Measurements from ENCODE around the gene NOP9. TPM values are rescaled to one million over a fixed set of nuclear protein-coding genes. Genes with fewer than 3 reads are reported as not detected.
"Not testable (repeated sequence)": the region's sequence is repeated elsewhere in the genome, so short reads cannot be mapped to it uniquely, and the experiment has no call there.

The NOP9 gene
- total RNA-seq, 2 experiments from 2014 or later = 25.9 to 27.5 TPM

DNA sequence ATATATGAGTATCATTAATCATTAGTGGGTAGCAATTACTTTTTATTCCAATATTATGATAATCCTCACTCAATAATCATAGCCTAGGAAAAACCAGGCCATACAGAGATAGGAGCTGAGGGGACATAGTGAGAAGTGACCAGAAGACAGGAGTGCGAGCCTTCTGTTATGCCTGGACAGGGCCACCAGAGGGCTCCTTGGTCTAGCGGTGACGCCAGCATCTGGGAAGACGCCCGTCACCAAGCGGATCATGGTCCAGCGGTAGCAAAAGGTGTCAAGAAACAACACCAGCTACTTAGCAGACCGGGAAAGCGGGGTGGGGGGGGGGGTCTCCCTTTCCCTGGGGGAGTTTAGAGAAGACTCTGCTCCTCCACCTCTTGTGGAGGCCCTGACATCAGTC, 28.3 kb downstream of the NOP9 start:
- POLR2A ChIA-PET; H3K36me3 Mint-ChIP-seq (ENCODE audit: low read depth); H3K4me3 ChIP-seq (ENCODE audit: low read length); H3K27me3 ChIP-seq (ENCODE audit: control insufficient read depth in 1 of 2, insufficient read depth in 2 of 2, low read length in 2 of 2); H3K36me3 ChIP-seq (ENCODE audit: insufficient read depth, low read length); H3K9me3 ChIP-seq (ENCODE audit: control insufficient read depth in 1 of 2, insufficient read depth in 1 of 2, low read length in 2 of 2); H3K27ac ChIP-seq (ENCODE audit: low read depth in 1 of 2, low read length in 2 of 2); H3K27ac Mint-ChIP-seq; H3K4me3 Mint-ChIP-seq; H3K9me3 Mint-ChIP-seq; intact Hi-C loops (cut with DNase I, micrococcal nuclease); ATAC-seq (ENCODE audit: poor library complexity): not testable (repeated sequence)
- TF ChIP-seq, protein P1, sequence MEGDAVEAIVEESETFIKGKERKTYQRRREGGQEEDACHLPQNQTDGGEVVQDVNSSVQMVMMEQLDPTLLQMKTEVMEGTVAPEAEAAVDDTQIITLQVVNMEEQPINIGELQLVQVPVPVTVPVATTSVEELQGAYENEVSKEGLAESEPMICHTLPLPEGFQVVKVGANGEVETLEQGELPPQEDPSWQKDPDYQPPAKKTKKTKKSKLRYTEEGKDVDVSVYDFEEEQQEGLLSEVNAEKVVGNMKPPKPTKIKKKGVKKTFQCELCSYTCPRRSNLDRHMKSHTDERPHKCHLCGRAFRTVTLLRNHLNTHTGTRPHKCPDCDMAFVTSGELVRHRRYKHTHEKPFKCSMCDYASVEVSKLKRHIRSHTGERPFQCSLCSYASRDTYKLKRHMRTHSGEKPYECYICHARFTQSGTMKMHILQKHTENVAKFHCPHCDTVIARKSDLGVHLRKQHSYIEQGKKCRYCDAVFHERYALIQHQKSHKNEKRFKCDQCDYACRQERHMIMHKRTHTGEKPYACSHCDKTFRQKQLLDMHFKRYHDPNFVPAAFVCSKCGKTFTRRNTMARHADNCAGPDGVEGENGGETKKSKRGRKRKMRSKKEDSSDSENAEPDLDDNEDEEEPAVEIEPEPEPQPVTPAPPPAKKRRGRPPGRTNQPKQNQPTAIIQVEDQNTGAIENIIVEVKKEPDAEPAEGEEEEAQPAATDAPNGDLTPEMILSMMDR (IDR thresholded peaks at IDR 0.05) = peak; percentile 45
- H3K4me1 Mint-ChIP-seq (ENCODE audit: low read depth) = peaks cover 38% of the 10 kb centered on the region
- peaks cover 52% of the 10 kb centered on the region for H3K4me1 ChIP-seq (ENCODE audit: insufficient read depth, low read length)
- peak in 2 of 14 experiments; percentile 8 to 37 for DNase-seq
- CTCF ChIA-PET = interaction anchor here (1.4 to 3.6 kb wide), 4 partner anchors 16 to 109 kb away, joined by 4 to 11 read pairs (median 6); partner anchors contain the start of genes LTB4R and LTB4R2
- peaks cover 25% of the 10 kb centered on the region for H3K27me3 Mint-ChIP-seq

DNA sequence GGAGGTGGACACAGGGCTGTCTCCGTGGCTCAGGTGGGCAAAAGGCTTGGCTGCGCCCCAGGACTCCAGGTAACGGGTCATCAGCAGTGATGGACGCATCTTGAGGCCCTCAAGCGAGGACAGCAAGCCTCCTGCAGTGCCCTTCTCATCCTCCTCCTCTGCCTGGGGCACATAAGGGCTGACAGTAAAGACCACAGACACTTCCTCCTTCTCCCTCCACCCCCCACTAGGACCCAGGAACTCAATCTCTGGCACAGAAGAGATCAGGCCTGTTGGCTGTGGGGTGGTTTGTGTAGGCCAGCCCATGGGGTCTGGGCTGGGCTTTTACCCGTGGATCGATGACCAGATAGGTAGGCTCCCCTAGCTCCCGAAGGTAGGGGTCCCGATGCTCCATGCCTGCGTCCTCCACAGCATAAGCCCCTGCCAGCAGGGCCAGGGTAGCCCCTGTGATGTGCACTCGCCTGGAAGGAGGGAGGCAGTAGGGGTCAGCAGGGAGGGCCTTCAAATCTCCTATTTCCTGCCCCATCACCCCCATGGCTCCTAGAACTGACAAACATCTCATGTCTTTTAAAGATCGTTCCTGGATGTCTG, 29.5 kb downstream of the NOP9 start:
- ATAC-seq (ENCODE audit: poor library complexity) = no peak
- TF ChIP-seq, protein P1 (IDR thresholded peaks at IDR 0.05) = no peak
- Histone ChIP-seq H3K4me3 (ENCODE audit: low read length) (no peak overlapping the region), H3K9me3 (ENCODE audit: control insufficient read depth in 1 of 2, insufficient read depth in 1 of 2, low read length in 2 of 2) (no peaks in the 10 kb centered on the region), H3K4me1 (ENCODE audit: insufficient read depth, low read length) (peaks cover 65% of the 10 kb centered on the region), H3K27ac (ENCODE audit: low read depth in 1 of 2, low read length in 2 of 2) (no peak overlapping the region), H3K36me3 (ENCODE audit: insufficient read depth, low read length) (no peaks in the 10 kb centered on the region), H3K27me3 (ENCODE audit: control insufficient read depth in 1 of 2, insufficient read depth in 2 of 2, low read length in 2 of 2) (peaks cover 11 to 13% of the 10 kb centered on the region in 2 experiments)
- Mint-ChIP-seq H3K9me3 (no peaks in the 10 kb centered on the region), H3K36me3 (ENCODE audit: low read depth) (no peaks in the 10 kb centered on the region), H3K27me3 (peaks cover 32% of the 10 kb centered on the region), H3K4me3 (no peak overlapping the region), H3K4me1 (ENCODE audit: low read depth) (peaks cover 48% of the 10 kb centered on the region), H3K27ac (peak overlapping the region; percentile 2)
- DNase-seq = no peak
- intact Hi-C loops (cut with DNase I, micrococcal nuclease) = no loop called here
- ChIA-PET POLR2A (interaction anchor here (1.3 kb wide), 1 partner anchor 102 kb away, joined by 4 read pairs; no protein-coding TSS in a partner anchor), CTCF (interaction anchor here (0.9 to 4.8 kb wide), 5 partner anchors 17 to 108 kb away, joined by 3 to 36 read pairs (median 5); partner anchors contain the start of genes CIDEB, LTB4R, LTB4R2 and RABGGTA)

GRCh38 chr14:24329736-24330135, 30.1 kb downstream of the NOP9 start:
- Mint-ChIP-seq H3K4me1 (ENCODE audit: low read depth) (peaks cover 54% of the 10 kb centered on the region), H3K36me3 (ENCODE audit: low read depth) (no peaks in the 10 kb centered on the region), H3K27ac (peak overlapping the region; percentile 2), H3K9me3 (no peaks in the 10 kb centered on the region), H3K4me3 (peak overlapping the region; percentile 1), H3K27me3 (peaks cover 38% of the 10 kb centered on the region)
- Histone ChIP-seq H3K4me3 (ENCODE audit: low read length) (no peak overlapping the region), H3K36me3 (ENCODE audit: insufficient read depth, low read length) (no peaks in the 10 kb centered on the region), H3K27me3 (ENCODE audit: control insufficient read depth in 1 of 2, insufficient read depth in 2 of 2, low read length in 2 of 2) (peaks cover 17 to 19% of the 10 kb centered on the region in 2 experiments), H3K27ac (ENCODE audit: low read depth in 1 of 2, low read length in 2 of 2) (no peak overlapping the region), H3K4me1 (ENCODE audit: insufficient read depth, low read length) (peaks cover 70% of the 10 kb centered on the region), H3K9me3 (ENCODE audit: control insufficient read depth in 1 of 2, insufficient read depth in 1 of 2, low read length in 2 of 2) (no peaks in the 10 kb centered on the region)
- DNase-seq (peak in 11 of 14 experiments; percentile 30 to 87 (median 43)), ATAC-seq (ENCODE audit: poor library complexity) (peak; percentile 15)
- intact Hi-C loops (cut with DNase I, micrococcal nuclease) = loop anchor here in 1 of 2 experiments (2.0 to 10.0 kb wide), 2 partner anchors 19 to 345 kb away; partner anchors contain the start of genes LTB4R and LTB4R2
- ChIA-PET POLR2A (interaction anchor here (1.3 kb wide), 1 partner anchor 102 kb away, joined by 4 read pairs; no protein-coding TSS in a partner anchor), CTCF (interaction anchor here (0.9 to 4.8 kb wide), 7 partner anchors 18 to 107 kb away, joined by 3 to 36 read pairs (median 8); partner anchors contain the start of genes CIDEB, DHRS1, LTB4R and LTB4R2)
- TF ChIP-seq, protein P1 (IDR thresholded peaks at IDR 0.05) = no peak
